A549 (cell line): Measurements from ENCODE around the gene BRPF1. TPM values are rescaled to one million over a fixed set of nuclear protein-coding genes. Genes with fewer than 3 reads are reported as not detected.

Experiments
- ATAC-seq, 2 experiments: fragments of 200-7000 bp in 1 of 2; fragments of >200 bp in 1 of 2; cut with Nextera tagmentation in 1 of 2; cut with Tn5 transposase in 1 of 2; 3 replicates each; pipeline versions ENCODE4 v1.8.0 to v1.9.1; 2018 to 2020; ENCODE audit warnings: mild to moderate bottlenecking in 1 of 2, moderate library complexity in 1 of 2
- CTCF ChIA-PET: fragments of 300-600 bp; sonication (Branson Sonifier 250); formaldehyde crosslinking; extraction: SDS; loops from one replicate; lab custom pipeline; 2021; ENCODE audit warnings: antibody characterized with exemption, inconsistent platforms; lab: Yijun Ruan, JAX
- POLR2A ChIA-PET: fragments of 350-600 bp; formaldehyde crosslinking; extraction: SDS; loops from one replicate; lab custom pipeline; 2021; ENCODE audit warnings: antibody characterized with exemption, inconsistent platforms; lab: Yijun Ruan, JAX
- DNase-seq, 2 experiments: peaks; one replicate each; pipeline versions ENCODE4 v3.0.0 to v3.0.0-alpha.2; 2011 to 2016; ENCODE audit warnings: low read depth in 1 of 2, low spot score in 1 of 2
- FAIRE-seq: peaks from 2 replicates; lab custom pipeline; 2011; peaks lifted over from hg19 to GRCh38; lab: Jason Lieb, UNC
- H3K27ac ChIP-seq, 2 experiments: fragments of >200 bp; sonication (Bioruptor Twin); formaldehyde crosslinking; 3 replicates each; pipeline ENCODE4 v1.5.1; 2016 to 2017
- H3K4me1 ChIP-seq: fragments of >200 bp; sonication (Bioruptor Twin); formaldehyde crosslinking; 3 replicates; pipeline ENCODE4 v1.6.1; 2016
- H3K4me2 ChIP-seq: fragments of >200 bp; sonication (Bioruptor Twin); formaldehyde crosslinking; 3 replicates; pipeline ENCODE4 v1.6.1; 2016
- H3K4me3 ChIP-seq: fragments of >200 bp; sonication (Bioruptor Twin); formaldehyde crosslinking; 3 replicates; pipeline ENCODE4 v1.5.1; 2016
- H3K9me3 ChIP-seq: fragments of >200 bp; sonication (Bioruptor Twin); formaldehyde crosslinking; 3 replicates; pipeline ENCODE4 v1.6.1; 2016
- BCL3 ChIP-seq: fragments of >200 bp; sonication (Bioruptor Twin); formaldehyde crosslinking; IDR thresholded peaks from 3 replicates; pipeline ENCODE4 v1.6.1; 2016
- CBX8 ChIP-seq: fragments of 200-600 bp; sonication (generic); IDR thresholded peaks from 2 replicates; pipeline ENCODE4 v1.6.1; 2016
- CHD4 ChIP-seq: fragments of 200-600 bp; sonication (generic); IDR thresholded peaks from 2 replicates; pipeline ENCODE4 v1.6.1; 2016; ENCODE audit warnings: antibody characterized with exemption, mild to moderate bottlenecking, borderline replicate concordance
- EP300 ChIP-seq, 2 experiments: fragments of >200 bp; sonication (Bioruptor Twin); formaldehyde crosslinking; IDR thresholded peaks; 2 replicates in 1 of 2; 3 replicates in 1 of 2; pipeline ENCODE4 v1.6.1; 2016 to 2017
- ESRRA ChIP-seq: fragments of 150-350 bp; IDR thresholded peaks from 2 replicates; pipeline ENCODE4 v1.6.1; 2014; ENCODE audit warnings: mild to moderate bottlenecking, low read length, borderline replicate concordance
- FOSL2 ChIP-seq, 2 experiments: fragments of 450-650 bp in 1 of 2; fragments of >200 bp in 1 of 2; sonication (Bioruptor Twin) in 1 of 2; formaldehyde crosslinking; IDR thresholded peaks; 2 replicates each; pipeline versions ENCODE4 v1.5.0 to v1.6.1; 2016 to 2020; ENCODE audit warnings: mild to moderate bottlenecking in 1 of 2, moderate library complexity in 1 of 2
- HOXA7 ChIP-seq: fragments of 250-450 bp; sonication (Bioruptor Pico); IDR thresholded peaks from 2 replicates; pipeline ENCODE4 v1.5.0; 2020; ENCODE audit warnings: mild to moderate bottlenecking, moderate library complexity
- HOXB13 ChIP-seq: fragments of 250-450 bp; sonication (Bioruptor Pico); IDR thresholded peaks from 2 replicates; pipeline ENCODE4 v1.5.0; 2020; ENCODE audit warnings: low read depth, mild to moderate bottlenecking, moderate library complexity
- JUN ChIP-seq, 2 experiments: fragments of >200 bp; sonication (Bioruptor Twin); formaldehyde crosslinking; IDR thresholded peaks; 2 replicates in 1 of 2; 3 replicates in 1 of 2; pipeline ENCODE4 v1.6.1; 2016 to 2017
- JUNB ChIP-seq: fragments of >200 bp; sonication (Bioruptor Twin); formaldehyde crosslinking; IDR thresholded peaks from 2 replicates; pipeline ENCODE4 v1.6.1; 2016
- MAFK ChIP-seq: fragments of 450-650 bp; IDR thresholded peaks from 2 replicates; pipeline ENCODE4 v1.6.1; 2014; ENCODE audit not compliant: partially characterized antibody
- MYC ChIP-seq: IDR thresholded peaks from 2 replicates; pipeline ENCODE4 v1.6.1; 2012; ENCODE audit warnings: mild to moderate bottlenecking, inconsistent platforms, low read length, improper control_type of control experiment, borderline replicate concordance
- NFE2L2 ChIP-seq: fragments of 150-350 bp; conservative IDR thresholded peaks from 2 replicates; pipeline ENCODE4 v1.6.1; 2014; ENCODE audit warnings: low read length
- NPAS2 ChIP-seq: fragments of 250-450 bp; sonication (Bioruptor Pico); IDR thresholded peaks from 2 replicates; pipeline ENCODE4 v1.8.0; 2022; ENCODE audit warnings: mild to moderate bottlenecking, moderate library complexity, borderline replicate concordance
- NR3C1 ChIP-seq: fragments of >200 bp; sonication (Bioruptor Twin); formaldehyde crosslinking; IDR thresholded peaks from 3 replicates; pipeline ENCODE4 v1.6.1; 2017
- POLR2AphosphoS2 ChIP-seq: conservative IDR thresholded peaks from 2 replicates; pipeline ENCODE4 v1.6.1; 2012; ENCODE audit warnings: low read length, improper control_type of control experiment, inconsistent platforms
- RARB ChIP-seq: fragments of 250-450 bp; sonication (Bioruptor Pico); IDR thresholded peaks from 2 replicates; pipeline ENCODE4 v1.8.0; 2021; ENCODE audit warnings: mild to moderate bottlenecking, moderate library complexity
- REST ChIP-seq: fragments of 200-600 bp; sonication (generic); IDR thresholded peaks from 2 replicates; pipeline ENCODE4 v1.6.1; 2016; ENCODE audit warnings: antibody characterized with exemption, mild to moderate bottlenecking, moderate library complexity
- RNF2 ChIP-seq: fragments of 200-600 bp; sonication (generic); IDR thresholded peaks from 2 replicates; pipeline ENCODE4 v1.6.1; 2016; ENCODE audit warnings: low read depth, mild to moderate bottlenecking, antibody characterized with exemption, moderate library complexity, borderline replicate concordance
- ZC3H11A ChIP-seq: fragments of 450-650 bp; IDR thresholded peaks from 2 replicates; pipeline ENCODE4 v1.6.1; 2014; ENCODE audit warnings: antibody characterized with exemption, mild to moderate bottlenecking
- ZSCAN20 ChIP-seq: fragments of 250-450 bp; sonication (Bioruptor Pico); IDR thresholded peaks from 2 replicates; pipeline ENCODE4 v1.8.0; 2022; ENCODE audit warnings: mild to moderate bottlenecking, moderate library complexity
- WGBS: methylation state at CpG from one replicate; pipeline ENCODE4 v1.1.6; 2017; ENCODE audit errors: missing lambda C conversion rate; 5-methylcytosine and 5-hydroxymethylcytosine counted together
- polyA plus RNA-seq, 4 experiments: library from polyadenylated mRNA; depleted of rRNA in 3 of 4; stranded (reverse); fragments of >200 nt; fragmentation: RNase III in 1 of 4; extraction: RNeasy Plus Mini Kit Qiagen cat#74134 plus additional on column Dnase treatment in 1 of 4; gene quantifications; 2 replicates in 3 of 4; 3 replicates in 1 of 4; pipeline ENCODE4 v1.2.3, GENCODE V29; 2011 to 2017
- TF ChIP-seq, protein P1 (sequence below): IDR thresholded peaks from 2 replicates; pipeline ENCODE4 v1.6.1; 2012; ENCODE audit warnings: low read depth, borderline replicate concordance
- TF ChIP-seq, protein P2 (sequence below): fragments of 150-350 bp; IDR thresholded peaks from 2 replicates; pipeline ENCODE4 v1.6.1; 2014; ENCODE audit warnings: low read depth, mild to moderate bottlenecking, low read length

The BRPF1 gene
- polyA plus RNA-seq, 2 of the 4 experiments (the other 2 are of a cell fraction), result 8.6 to 12.4 TPM

GRCh38 chr3:9721015-9721699 is 10.4 kb upstream of the BRPF1 start:
- peak; percentile 44 to 66; a peak in 4 of 6 replicates for ATAC-seq
- DNase-seq, result no peak
- no peak for FAIRE-seq
- peaks cover 9% of the 10 kb centered on the region for H3K4me1 ChIP-seq
- H3K9me3 ChIP-seq, result no peaks in the 10 kb centered on the region
- H3K4me2 ChIP-seq, result peak overlapping the region; percentile 44
- TF ChIP-seq ZC3H11A (no peak), RNF2 (no peak), HOXB13 (CRISPR knock-in tag) (no peak), NR3C1 (no peak), JUNB (no peak), CHD4 (no peak), EP300 (IDR thresholded peaks at IDR 0.05) (no peak), ESRRA (no peak), MAFK (no peak), REST (no peak), POLR2AphosphoS2 (no peak), HOXA7 (CRISPR knock-in tag) (no peak), NFE2L2 (no peak)
- TF ChIP-seq, all 56 proteins: peak for 0
- Histone ChIP-seq H3K4me3 (no peak overlapping the region), H3K27ac (no peak overlapping the region)
- WGBS, result 12% methylated on average over 7 of the region's 7 CpGs
- ChIA-PET CTCF (interaction anchor here (1.0 to 4.8 kb wide), 7 partner anchors 9 to 218 kb away, joined by 3 to 18 read pairs (median 3); partner anchors contain the start of gene BRPF1), POLR2A (no interaction called here)

- TF ChIP-seq RARB (CRISPR knock-in tag) (no peak), ZSCAN20 (no peak), MYC (no peak), BCL3 (no peak), NPAS2 (no peak), JUN (IDR thresholded peaks at IDR 0.05) (no peak), HOXA7 (CRISPR knock-in tag) (no peak), FOSL2 (IDR thresholded peaks at IDR 0.05) (no peak), FOSL2 (CRISPR knock-in tag; IDR thresholded peaks at IDR 0.05) (no peak), HOXB13 (CRISPR knock-in tag) (no peak), CBX8 (no peak), EP300 (IDR thresholded peaks at IDR 0.05) (no peak)
- TF ChIP-seq, protein P1, sequence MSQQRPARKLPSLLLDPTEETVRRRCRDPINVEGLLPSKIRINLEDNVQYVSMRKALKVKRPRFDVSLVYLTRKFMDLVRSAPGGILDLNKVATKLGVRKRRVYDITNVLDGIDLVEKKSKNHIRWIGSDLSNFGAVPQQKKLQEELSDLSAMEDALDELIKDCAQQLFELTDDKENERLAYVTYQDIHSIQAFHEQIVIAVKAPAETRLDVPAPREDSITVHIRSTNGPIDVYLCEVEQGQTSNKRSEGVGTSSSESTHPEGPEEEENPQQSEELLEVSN, result no peak
- TF ChIP-seq, protein P2, sequence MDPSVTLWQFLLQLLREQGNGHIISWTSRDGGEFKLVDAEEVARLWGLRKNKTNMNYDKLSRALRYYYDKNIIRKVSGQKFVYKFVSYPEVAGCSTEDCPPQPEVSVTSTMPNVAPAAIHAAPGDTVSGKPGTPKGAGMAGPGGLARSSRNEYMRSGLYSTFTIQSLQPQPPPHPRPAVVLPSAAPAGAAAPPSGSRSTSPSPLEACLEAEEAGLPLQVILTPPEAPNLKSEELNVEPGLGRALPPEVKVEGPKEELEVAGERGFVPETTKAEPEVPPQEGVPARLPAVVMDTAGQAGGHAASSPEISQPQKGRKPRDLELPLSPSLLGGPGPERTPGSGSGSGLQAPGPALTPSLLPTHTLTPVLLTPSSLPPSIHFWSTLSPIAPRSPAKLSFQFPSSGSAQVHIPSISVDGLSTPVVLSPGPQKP, result no peak
Observed at GRCh38 chr3:9721700-9722060, 9.9 kb upstream of the BRPF1 start.

More at GRCh38 chr3:9721700-9722060, 9.9 kb upstream of the BRPF1 start:
- Histone ChIP-seq H3K4me3 (no peak overlapping the region), H3K9me3 (no peaks in the 10 kb centered on the region), H3K27ac (no peak overlapping the region), H3K4me2 (no peak overlapping the region), H3K4me1 (peaks cover 8% of the 10 kb centered on the region; the same call in 2 of the 3 replicates)
- FAIRE-seq, result no peak
- peak in 1 of 2 experiments; percentile 39; a peak in 2 of 6 replicates for ATAC-seq
- CTCF ChIA-PET, result interaction anchor here (1.0 to 4.8 kb wide), 4 partner anchors 9 to 218 kb away, joined by 3 to 18 read pairs (median 10); partner anchors contain the start of gene BRPF1
- no peak for DNase-seq
- POLR2A ChIA-PET, result no interaction called here
- 51% methylated on average over 2 of the region's 2 CpGs for WGBS
